Lower leg skin (tissue), 4 donors: Measurements from ENCODE around the gene EIF3L. TPM values are rescaled to one million over a fixed set of nuclear protein-coding genes. Genes with fewer than 3 reads are reported as not detected.

Experiments used
- DNase-seq, 2 donors: peaks; one replicate each; pipeline ENCODE4 v3.0.0-alpha.2; 2019; ENCODE audit warnings: low spot score in 2 of 2
- H3K4me3 ChIP-seq: fragments of 200-600 bp; sonication (generic); 2 replicates; pipeline ENCODE4 v1.5.1; 2017; ENCODE audit warnings: mild to moderate bottlenecking, low read depth; ENCODE audit not compliant: poor library complexity, severe bottlenecking
- POLR2A ChIP-seq, 2 donors: fragments of 450-650 bp; IDR thresholded peaks; one replicate each; pipeline ENCODE4 v1.6.1; 2016 to 2017; ENCODE audit warnings: antibody characterized with exemption in 2 of 2, mild to moderate bottlenecking in 1 of 2, moderate library complexity in 1 of 2
- WGBS, 2 donors: methylation state at CpG; one replicate each; pipeline ENCODE4 v1.1.5; 2018; 5-methylcytosine and 5-hydroxymethylcytosine counted together
- intact Hi-C: fragments of 100-400 bp; cut with DNase I; formaldehyde crosslinking; loops from one replicate; pipeline ENCODE4 v1.15.0; 2023; ENCODE audit warnings: low total_unique reads
- total RNA-seq, 4 donors: library from RNA; depleted of rRNA; stranded (reverse); fragments of >200 nt; gene quantifications; one replicate each; pipeline ENCODE4 v1.1.0, GENCODE V29; 2016
- TF ChIP-seq, protein P1 (sequence below), 3 donors: fragments of 450-650 bp; IDR thresholded peaks; one replicate each; pipeline ENCODE4 v1.5.1; 2016; ENCODE audit warnings: antibody characterized with exemption in 3 of 3, mild to moderate bottlenecking in 3 of 3, moderate library complexity in 2 of 3

EIF3L gene
- total RNA-seq, 4 donors from 2014 or later, result 392 to 558 (median 489) TPM

DNA sequence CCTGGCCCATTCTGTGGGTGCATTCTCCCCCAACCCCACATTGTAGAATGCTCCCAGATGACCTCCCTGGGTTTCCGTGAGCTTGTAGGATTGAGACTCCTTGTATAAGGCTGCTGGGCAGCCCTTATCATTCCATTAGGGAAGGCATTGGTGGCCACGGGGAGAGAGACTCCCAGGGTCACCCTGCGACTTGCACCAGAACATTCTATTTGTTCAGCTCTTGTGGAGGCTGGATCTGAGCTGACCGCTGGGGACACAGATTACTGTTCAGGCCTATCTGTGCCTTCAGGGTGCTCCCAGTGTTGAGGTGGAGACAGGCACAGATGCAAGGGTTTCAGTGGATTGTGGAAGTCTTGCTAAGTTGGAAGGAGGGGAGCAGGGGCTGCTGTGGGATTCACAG lies 74.7 kb downstream of the EIF3L start:
- intact Hi-C loops, result no loop called here
- no peak for DNase-seq
- 92 to 96% methylated on average over 4 of the region's 4 CpGs for WGBS, 2 donors
- no peak for TF ChIP-seq POLR2A (IDR thresholded peaks at IDR 0.05)
- TF ChIP-seq, protein P1, sequence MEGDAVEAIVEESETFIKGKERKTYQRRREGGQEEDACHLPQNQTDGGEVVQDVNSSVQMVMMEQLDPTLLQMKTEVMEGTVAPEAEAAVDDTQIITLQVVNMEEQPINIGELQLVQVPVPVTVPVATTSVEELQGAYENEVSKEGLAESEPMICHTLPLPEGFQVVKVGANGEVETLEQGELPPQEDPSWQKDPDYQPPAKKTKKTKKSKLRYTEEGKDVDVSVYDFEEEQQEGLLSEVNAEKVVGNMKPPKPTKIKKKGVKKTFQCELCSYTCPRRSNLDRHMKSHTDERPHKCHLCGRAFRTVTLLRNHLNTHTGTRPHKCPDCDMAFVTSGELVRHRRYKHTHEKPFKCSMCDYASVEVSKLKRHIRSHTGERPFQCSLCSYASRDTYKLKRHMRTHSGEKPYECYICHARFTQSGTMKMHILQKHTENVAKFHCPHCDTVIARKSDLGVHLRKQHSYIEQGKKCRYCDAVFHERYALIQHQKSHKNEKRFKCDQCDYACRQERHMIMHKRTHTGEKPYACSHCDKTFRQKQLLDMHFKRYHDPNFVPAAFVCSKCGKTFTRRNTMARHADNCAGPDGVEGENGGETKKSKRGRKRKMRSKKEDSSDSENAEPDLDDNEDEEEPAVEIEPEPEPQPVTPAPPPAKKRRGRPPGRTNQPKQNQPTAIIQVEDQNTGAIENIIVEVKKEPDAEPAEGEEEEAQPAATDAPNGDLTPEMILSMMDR (IDR thresholded peaks at IDR 0.05), result no peak
- H3K4me3 ChIP-seq, result no peak overlapping the region

DNA sequence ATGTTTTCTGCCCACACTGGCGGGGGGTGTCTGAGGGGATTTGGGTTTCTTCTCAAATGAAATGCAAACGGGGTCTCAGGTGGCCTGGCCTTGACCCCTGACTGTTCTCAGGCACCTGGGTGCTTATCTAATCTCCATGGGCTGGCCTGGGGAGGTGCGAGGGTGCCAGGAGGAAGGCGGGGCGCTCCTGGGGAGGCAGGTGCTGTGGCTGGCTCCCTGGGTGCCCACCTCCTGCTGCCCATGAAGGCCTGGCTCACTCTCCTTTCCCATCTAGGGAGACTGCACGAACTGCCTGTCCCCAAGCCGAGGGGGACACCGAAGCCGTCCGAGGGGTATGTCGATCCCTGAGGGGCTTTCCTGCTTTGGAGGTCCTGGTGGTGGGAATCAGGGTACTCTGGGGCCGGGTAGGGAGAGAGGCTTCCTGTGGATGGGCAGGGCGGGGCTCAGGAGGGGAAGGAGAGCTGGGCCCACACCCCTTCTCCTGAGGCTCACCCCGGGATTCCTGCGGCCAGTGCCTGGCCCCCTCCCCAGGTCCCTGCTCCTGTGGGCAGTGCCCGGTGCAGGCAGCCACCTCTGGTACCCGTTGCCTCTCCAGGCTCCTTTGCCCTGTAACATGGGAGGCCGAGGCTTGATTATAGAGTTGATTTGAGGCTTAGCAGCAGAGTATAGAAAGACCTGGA lies 75.3 kb downstream of the EIF3L start:
- WGBS, 2 donors, result 84 to 89% methylated on average over 17 to 18 of the region's 18 CpGs
- DNase-seq, result no peak
- TF ChIP-seq POLR2A (IDR thresholded peaks at IDR 0.05), result no peak
- TF ChIP-seq, protein P1 (IDR thresholded peaks at IDR 0.05), result no peak
- H3K4me3 ChIP-seq, result no peak overlapping the region
- intact Hi-C loops, result no loop called here

DNA sequence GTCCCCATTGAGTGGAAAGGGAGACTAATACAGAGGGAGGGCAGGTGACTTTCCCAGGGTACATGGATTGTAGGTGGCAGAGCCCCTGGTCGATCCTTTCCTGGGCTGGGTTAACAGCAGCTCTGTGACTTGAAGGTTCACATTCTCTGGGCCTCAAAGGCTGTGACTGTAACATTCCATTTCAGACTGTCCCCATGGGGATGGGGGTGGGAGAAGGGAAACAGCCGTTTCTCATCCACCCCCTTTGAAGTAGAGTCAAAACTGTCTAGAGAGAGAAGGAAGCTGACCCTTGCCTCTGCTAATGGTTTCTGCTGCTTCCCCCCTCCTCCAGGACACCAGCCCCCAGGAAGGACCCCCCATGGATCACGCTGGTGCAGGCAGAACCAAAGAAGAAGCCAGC lies 76.1 kb downstream of the EIF3L start:
- WGBS, 2 donors, result 60 to 74% methylated on average over 3 of the region's 3 CpGs
- intact Hi-C loops, result no loop called here
- TF ChIP-seq POLR2A (IDR thresholded peaks at IDR 0.05), result no peak
- TF ChIP-seq, protein P1 (IDR thresholded peaks at IDR 0.05), result no peak
- no peak overlapping the region for H3K4me3 ChIP-seq
- DNase-seq, result no peak

DNA sequence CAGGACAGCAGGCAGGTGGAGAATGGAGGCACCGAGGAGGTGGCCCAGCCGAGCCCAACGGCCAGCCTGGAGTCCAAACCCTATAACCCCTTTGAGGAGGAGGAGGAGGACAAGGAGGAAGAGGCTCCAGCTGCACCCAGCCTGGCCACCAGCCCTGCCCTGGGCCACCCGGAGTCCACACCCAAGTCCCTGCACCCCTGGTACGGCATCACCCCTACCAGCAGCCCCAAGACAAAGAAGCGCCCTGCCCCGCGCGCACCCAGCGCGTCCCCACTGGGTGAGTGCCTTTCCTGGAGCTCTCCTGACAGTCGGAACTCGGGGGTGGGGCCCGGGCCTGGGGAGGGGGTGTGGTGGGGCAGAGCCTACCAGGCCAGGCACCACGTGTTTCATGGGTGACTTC lies 76.5 kb downstream of the EIF3L start:
- DNase-seq, result no peak
- TF ChIP-seq POLR2A (IDR thresholded peaks at IDR 0.05), result no peak
- TF ChIP-seq, protein P1 (IDR thresholded peaks at IDR 0.05), result no peak
- H3K4me3 ChIP-seq, result no peak overlapping the region
- WGBS, 2 donors, result 76 to 82% methylated on average over 15 of the region's 15 CpGs
- intact Hi-C loops, result no loop called here

DNA sequence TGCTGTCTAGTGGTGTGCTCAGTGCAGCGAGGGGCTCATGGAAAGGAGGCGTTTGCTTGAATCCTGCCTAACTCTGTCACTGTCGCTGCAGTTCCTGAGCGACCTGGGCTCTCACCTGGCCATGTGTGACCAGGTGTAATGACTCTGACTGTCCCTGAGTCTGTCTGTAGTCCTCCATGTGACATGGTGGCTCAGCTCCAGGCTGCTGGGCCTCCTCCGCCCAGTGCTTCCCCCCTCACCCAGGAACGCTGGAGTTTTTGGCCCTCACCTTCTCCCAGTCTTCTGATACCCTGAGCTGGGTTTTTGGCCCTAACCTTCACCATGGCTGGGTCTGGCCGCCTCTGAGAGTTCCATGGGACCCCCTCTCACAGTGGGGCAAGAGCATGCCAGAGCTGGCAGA lies 77.1 kb downstream of the EIF3L start:
- DNase-seq, result no peak
- H3K4me3 ChIP-seq, result no peak overlapping the region
- TF ChIP-seq, protein P1 (IDR thresholded peaks at IDR 0.05), result no peak
- TF ChIP-seq POLR2A (IDR thresholded peaks at IDR 0.05), result no peak
- intact Hi-C loops, result no loop called here
- WGBS, 2 donors, result 90 to 96% methylated on average over 7 of the region's 7 CpGs
